Type B pancreatic cell (in vitro differentiated cells): ENCODE data around the gene SLC38A6. TPM values are rescaled to one million over a fixed set of nuclear protein-coding genes. Genes with fewer than 3 reads are reported as not detected.

Experiments used
- DNase-seq: peaks from one replicate; pipeline ENCODE4 v3.0.0; 2021; ENCODE audit warnings: mixed read lengths; ENCODE audit not compliant: unreplicated experiment; ENCODE audit errors: extremely low spot score
- H3K27ac Mint-ChIP-seq: 2 replicates; pipeline ENCODE4 v1.8.0; 2021; ENCODE audit warnings: mild to moderate bottlenecking, mixed read lengths
- H3K27me3 Mint-ChIP-seq: 2 replicates; pipeline ENCODE4 v1.8.0; 2021; ENCODE audit warnings: mixed read lengths
- H3K36me3 Mint-ChIP-seq: 2 replicates; pipeline ENCODE4 v1.8.0; 2021; ENCODE audit warnings: mixed read lengths
- H3K4me1 Mint-ChIP-seq: one replicate; pipeline ENCODE4 v1.8.0; 2021; ENCODE audit warnings: mixed read lengths; ENCODE audit not compliant: unreplicated experiment
- H3K4me3 Mint-ChIP-seq: 2 replicates; pipeline ENCODE4 v1.8.0; 2021; ENCODE audit warnings: mild to moderate bottlenecking, mixed read lengths
- H3K9me3 Mint-ChIP-seq: 2 replicates; pipeline ENCODE4 v1.8.0; 2021; ENCODE audit warnings: mixed read lengths
- CTCF ChIP-seq: fragments of 200-600 bp; sonication (generic); conservative IDR thresholded peaks from 2 replicates; pipeline ENCODE4 v1.5.0; 2021; ENCODE audit warnings: antibody characterized with exemption, mild to moderate bottlenecking
- total RNA-seq: library from RNA; stranded (reverse); gene quantifications from 2 replicates; pipeline ENCODE4 v1.2.1, GENCODE V29; 2021; ENCODE audit warnings: low replicate concordance

Gene SLC38A6
- total RNA-seq, 1 donor from 2014 or later = 19.1 TPM

GRCh38 chr14:60971271-60971670 is 9.8 kb upstream of the SLC38A6 start:
- Mint-ChIP-seq H3K36me3 (peaks cover 13% of the 10 kb centered on the region), H3K4me1 (peaks cover 3% of the 10 kb centered on the region), H3K9me3 (no peaks in the 10 kb centered on the region), H3K27me3 (no peaks in the 10 kb centered on the region), H3K27ac (no peak overlapping the region), H3K4me3 (no peak overlapping the region)
- no peak for DNase-seq
- no peak for TF ChIP-seq CTCF

- Mint-ChIP-seq H3K36me3 (peaks cover 17% of the 10 kb centered on the region), H3K4me1 (no peaks in the 10 kb centered on the region), H3K9me3 (no peaks in the 10 kb centered on the region), H3K4me3 (no peak overlapping the region), H3K27me3 (no peaks in the 10 kb centered on the region), H3K27ac (no peak overlapping the region)
- no peak for TF ChIP-seq CTCF
- no peak for DNase-seq
Measured at GRCh38 chr14:60972295-60972694, 8.8 kb upstream of the SLC38A6 start.

DNA sequence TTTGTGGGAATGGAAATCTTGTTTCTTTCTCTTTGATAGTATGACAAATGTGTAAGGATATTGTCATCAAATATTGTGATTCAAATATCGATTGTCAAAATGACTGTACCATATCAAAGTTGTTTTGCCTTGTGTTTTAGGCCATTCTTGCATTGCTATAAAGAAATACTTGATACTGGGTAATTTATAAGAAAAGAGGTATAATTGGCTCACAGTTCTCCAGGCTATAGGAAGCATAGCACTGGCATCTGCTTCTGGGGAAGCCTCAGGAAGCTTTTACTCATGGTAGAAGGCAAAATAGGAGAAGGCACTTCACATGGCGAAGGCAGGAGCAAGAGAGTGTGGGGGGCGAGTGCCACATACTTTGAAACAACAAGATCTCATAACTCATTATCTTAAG is 8.0 kb upstream of the SLC38A6 start:
- Mint-ChIP-seq H3K4me1 (peaks cover 5% of the 10 kb centered on the region), H3K36me3 (peaks cover 21% of the 10 kb centered on the region), H3K9me3 (no peaks in the 10 kb centered on the region), H3K27me3 (no peaks in the 10 kb centered on the region), H3K27ac (peak overlapping the region; percentile 17), H3K4me3 (no peak overlapping the region)
- TF ChIP-seq CTCF = no peak
- no peak for DNase-seq

DNA sequence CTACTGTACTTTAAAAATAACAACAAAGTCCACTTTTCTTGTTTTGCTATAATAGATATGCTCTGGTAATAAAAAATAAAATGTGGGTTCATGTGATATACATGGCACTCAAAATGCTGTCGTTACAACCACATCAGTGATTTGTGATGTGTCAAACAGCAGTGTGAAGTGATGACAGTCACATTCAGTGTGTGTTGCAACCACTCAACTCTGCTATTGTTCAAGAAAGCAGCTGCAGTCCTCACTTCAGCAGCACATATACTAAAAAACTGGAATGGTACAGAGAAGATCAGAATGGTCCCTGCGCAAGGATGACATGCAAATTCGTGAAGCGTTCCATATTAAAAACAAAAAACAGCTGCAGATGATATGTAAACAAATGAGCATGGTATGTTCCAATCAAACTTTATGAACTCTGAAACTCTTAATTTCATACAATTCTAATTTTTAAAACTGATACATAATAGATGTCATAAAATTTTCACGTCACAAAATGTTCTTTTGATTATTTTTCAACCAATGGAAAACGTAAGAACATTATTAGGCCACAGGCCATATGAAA is 6.9 kb upstream of the SLC38A6 start:
- Mint-ChIP-seq H3K36me3 (peaks cover 26% of the 10 kb centered on the region), H3K27ac (no peak overlapping the region), H3K4me1 (peaks cover 12% of the 10 kb centered on the region), H3K27me3 (no peaks in the 10 kb centered on the region), H3K9me3 (no peaks in the 10 kb centered on the region), H3K4me3 (no peak overlapping the region)
- DNase-seq = no peak
- TF ChIP-seq CTCF = no peak

- Mint-ChIP-seq H3K27ac (no peak overlapping the region), H3K36me3 (peaks cover 30% of the 10 kb centered on the region), H3K9me3 (no peaks in the 10 kb centered on the region), H3K27me3 (no peaks in the 10 kb centered on the region), H3K4me3 (no peak overlapping the region), H3K4me1 (peaks cover 25% of the 10 kb centered on the region)
- TF ChIP-seq CTCF = no peak
- DNase-seq = no peak
Measured at GRCh38 chr14:60975551-60975950, 5.5 kb upstream of the SLC38A6 start.

GRCh38 chr14:60977847-60978246 is 3.2 kb upstream of the SLC38A6 start:
- Mint-ChIP-seq H3K36me3 (peaks cover 27% of the 10 kb centered on the region), H3K27me3 (no peaks in the 10 kb centered on the region), H3K4me3 (no peak overlapping the region), H3K4me1 (peaks cover 25% of the 10 kb centered on the region), H3K27ac (no peak overlapping the region), H3K9me3 (no peaks in the 10 kb centered on the region)
- no peak for TF ChIP-seq CTCF
- DNase-seq = no peak
